Measurements from ENCODE around the gene TMEM18. TPM values are rescaled to one million over a fixed set of nuclear protein-coding genes. Genes with fewer than 3 reads are reported as not detected.

The TMEM18 gene
- total RNA-seq, 1 experiment from 2014 or later, result 30.7 TPM

DNA sequence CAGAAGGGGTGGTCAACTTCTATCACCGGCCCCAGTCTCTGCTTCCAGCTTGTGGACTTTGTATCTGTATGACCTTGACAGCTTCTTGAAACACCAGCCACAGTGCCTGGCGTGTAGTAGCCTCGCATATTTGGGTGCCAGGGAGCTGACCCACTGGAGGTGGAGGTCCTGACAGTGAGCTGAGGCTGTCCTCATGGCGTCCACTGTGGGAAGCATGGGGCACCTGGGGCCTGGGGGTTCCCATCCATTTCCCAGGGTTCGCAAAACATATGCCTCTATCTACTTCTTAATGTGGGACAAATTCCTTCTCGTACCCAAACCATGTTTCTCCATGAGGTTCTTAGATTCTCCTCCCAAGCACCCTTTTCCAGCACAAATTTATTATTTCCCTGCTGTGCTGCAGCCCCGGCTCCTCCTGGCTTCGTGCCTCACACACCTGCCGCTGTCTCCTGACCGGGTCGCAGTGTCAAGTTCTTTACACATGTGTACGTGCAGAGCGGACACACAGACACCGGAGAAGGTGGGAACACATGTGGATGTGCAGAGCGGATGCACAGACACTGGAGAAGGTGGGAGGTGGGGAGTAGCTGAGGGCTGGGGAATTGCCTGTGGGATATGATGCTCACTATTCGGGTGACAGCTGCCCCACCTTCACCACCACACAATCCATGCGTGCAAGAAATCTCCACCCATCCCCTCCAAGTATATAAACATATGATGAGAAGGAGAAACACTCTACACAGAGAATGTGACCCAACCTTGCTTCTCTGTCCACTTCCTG is 23.4 kb downstream of the TMEM18 start:
- Mint-ChIP-seq H3K9me3 (no peaks in the 10 kb centered on the region), H3K4me3 (no peak overlapping the region), H3K27me3 (ENCODE audit: low read depth) (peaks cover 7% of the 10 kb centered on the region), H3K36me3 (ENCODE audit: insufficient read depth in 1 of 3, low read depth in 3 of 3) (no peaks in the 10 kb centered on the region), H3K4me1 (0 out of 4 replicates have a peak, but pooled peaks cover 0 to 3% of the 10 kb centered on the region in 2 experiments), H3K27ac (no peak overlapping the region)
- Histone ChIP-seq H2BK15ac (ENCODE audit: low read depth, low read length) (no peak overlapping the region), H4K8ac (replicated peaks; ENCODE audit: insufficient read length, low read depth, low read length) (no peak overlapping the region), H2BK12ac (ENCODE audit: insufficient read length, low read depth, low read length) (no peak overlapping the region), H3K18ac (ENCODE audit: insufficient read length, low read depth, low read length) (no peak overlapping the region), H3T11ph (ENCODE audit: low read length) (no peak overlapping the region), H4K5ac (ENCODE audit: insufficient read length, low read depth, low read length) (no peak overlapping the region), H3K79me2 (ENCODE audit: insufficient read depth, low read length) (no peaks in the 10 kb centered on the region), H3K23ac (ENCODE audit: insufficient read length, low read depth, low read length) (no peak overlapping the region), H3K79me1 (ENCODE audit: insufficient read depth, low read depth, low read length, poor library complexity, severe bottlenecking) (no peaks in the 10 kb centered on the region), H2BK5ac (ENCODE audit: insufficient read length, low read length) (no peak overlapping the region), H3K27me3 (ENCODE audit: insufficient read depth, low read length) (no peaks in the 10 kb centered on the region), H3K23me2 (ENCODE audit: insufficient read length, low read depth, low read length, poor library complexity, severe bottlenecking) (no peaks in the 10 kb centered on the region), H2AFZ (ENCODE audit: low read length) (no peak overlapping the region), H3K14ac (ENCODE audit: insufficient read depth, low read length) (no peak overlapping the region), H3K56ac (ENCODE audit: insufficient read length, low read depth, low read length) (no peak overlapping the region), H3K4me1 (ENCODE audit: insufficient read depth, low read length) (no peaks in the 10 kb centered on the region), H2BK20ac (ENCODE audit: low read depth, low read length, poor library complexity, severe bottlenecking) (no peak overlapping the region), H3K9ac (ENCODE audit: extremely low read depth, insufficient read length, low read length) (no peak overlapping the region), H3K27ac (ENCODE audit: insufficient read length, low read depth, low read length) (no peak overlapping the region), H2AK5ac (ENCODE audit: insufficient read length, low read length) (no peak overlapping the region), H3K9me3 (ENCODE audit: control insufficient read depth, low read depth, low read length) (no peaks in the 10 kb centered on the region), H3K4ac (ENCODE audit: low read depth, low read length) (no peak overlapping the region), H2BK120ac (ENCODE audit: low read depth, low read length, poor library complexity, severe bottlenecking) (no peak overlapping the region), H4K91ac (ENCODE audit: insufficient read length, low read depth, low read length) (no peak overlapping the region), H3K4me2 (ENCODE audit: insufficient read depth, insufficient read length, low read length) (no peak overlapping the region), H4K20me1 (ENCODE audit: control insufficient read depth, insufficient read depth, insufficient read length) (no peaks in the 10 kb centered on the region)
- DNase-seq, result peak; percentile 9
- WGBS (ENCODE audit: extremely low coverage, insufficient read length, low lambda C conversion rate), result no CpG with 5 or more reads among the region's 17 CpGs
- TF ChIP-seq, protein P1, sequence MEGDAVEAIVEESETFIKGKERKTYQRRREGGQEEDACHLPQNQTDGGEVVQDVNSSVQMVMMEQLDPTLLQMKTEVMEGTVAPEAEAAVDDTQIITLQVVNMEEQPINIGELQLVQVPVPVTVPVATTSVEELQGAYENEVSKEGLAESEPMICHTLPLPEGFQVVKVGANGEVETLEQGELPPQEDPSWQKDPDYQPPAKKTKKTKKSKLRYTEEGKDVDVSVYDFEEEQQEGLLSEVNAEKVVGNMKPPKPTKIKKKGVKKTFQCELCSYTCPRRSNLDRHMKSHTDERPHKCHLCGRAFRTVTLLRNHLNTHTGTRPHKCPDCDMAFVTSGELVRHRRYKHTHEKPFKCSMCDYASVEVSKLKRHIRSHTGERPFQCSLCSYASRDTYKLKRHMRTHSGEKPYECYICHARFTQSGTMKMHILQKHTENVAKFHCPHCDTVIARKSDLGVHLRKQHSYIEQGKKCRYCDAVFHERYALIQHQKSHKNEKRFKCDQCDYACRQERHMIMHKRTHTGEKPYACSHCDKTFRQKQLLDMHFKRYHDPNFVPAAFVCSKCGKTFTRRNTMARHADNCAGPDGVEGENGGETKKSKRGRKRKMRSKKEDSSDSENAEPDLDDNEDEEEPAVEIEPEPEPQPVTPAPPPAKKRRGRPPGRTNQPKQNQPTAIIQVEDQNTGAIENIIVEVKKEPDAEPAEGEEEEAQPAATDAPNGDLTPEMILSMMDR (conservative IDR thresholded peaks at IDR 0.05), result no peak
